ENCODE results near the gene ERC2. TPM values are rescaled to one million over a fixed set of nuclear protein-coding genes. Genes with fewer than 3 reads are reported as not detected.
A peak's percentile ranks its signal among the peaks of the same experiment; 100 is the strongest.

Gene ERC2
- total and polyA plus RNA-seq, 9 donors = 0.52 to 2.0 (median 0.82) TPM

DNA sequence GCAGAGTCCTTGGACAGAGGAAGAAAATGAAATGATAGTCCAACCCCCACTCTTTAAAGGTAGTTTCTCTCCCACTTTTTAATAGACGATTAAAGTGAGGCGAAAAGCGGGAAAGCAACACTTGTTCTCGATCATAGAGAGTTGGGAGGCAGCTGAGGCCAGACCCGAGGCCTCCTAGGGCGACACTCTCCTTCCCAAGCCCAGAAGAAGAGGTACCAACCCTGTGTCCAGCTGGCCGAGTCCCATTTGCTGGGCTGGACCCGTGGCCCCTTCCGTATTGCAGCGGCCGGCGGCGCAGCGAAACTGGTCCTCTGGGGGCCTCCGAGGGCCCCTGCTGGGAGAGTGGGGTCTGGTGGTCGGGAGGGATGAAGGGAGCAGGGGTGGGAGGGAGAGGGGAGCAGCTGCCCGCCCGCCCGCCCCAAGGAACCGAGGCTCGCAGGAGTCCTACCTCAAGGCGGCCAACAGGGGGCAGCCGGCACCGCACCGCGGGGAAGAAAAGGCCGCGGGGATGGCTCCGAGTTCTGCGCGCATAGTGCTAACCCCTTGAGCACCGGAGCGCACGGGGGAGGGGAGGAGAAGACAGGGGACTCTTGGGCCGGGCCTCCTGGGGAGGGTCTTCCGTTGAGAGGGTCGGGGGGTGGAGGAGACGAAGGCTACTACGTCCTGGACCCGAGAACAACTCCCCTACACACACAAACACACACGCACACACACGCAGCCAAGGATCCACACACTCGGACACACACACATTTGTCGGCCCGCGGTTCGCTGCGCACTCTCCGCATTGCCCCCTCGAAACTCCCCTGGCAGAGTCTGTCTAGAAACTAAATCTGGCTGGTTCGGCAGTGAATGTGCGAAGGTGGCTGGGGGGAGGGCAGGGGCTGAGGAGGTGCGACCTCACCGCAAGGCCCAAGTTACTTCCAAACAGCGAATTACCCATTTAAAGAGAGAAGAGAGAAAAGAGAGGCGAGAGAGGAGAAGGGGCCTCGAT, 983.2 kb downstream of the ERC2 start:
- Histone ChIP-seq H3K27me3 (ENCODE audit: control insufficient read depth, insufficient read depth, low read length) (peaks cover 79% of the 10 kb centered on the region), H3K4me1 (ENCODE audit: control insufficient read depth, insufficient read depth, low read length) (peaks cover 53% of the 10 kb centered on the region), H3K27ac (ENCODE audit: low read length) (peak overlapping the region; percentile 72), H3K4me3 (ENCODE audit: low read length) (peak overlapping the region; percentile 80), H3K9me3 (replicated peaks; ENCODE audit: control insufficient read depth, low read depth, low read length) (no peaks in the 10 kb centered on the region), H3K36me3 (ENCODE audit: control insufficient read depth, insufficient read depth, low read length) (no peaks in the 10 kb centered on the region)
- DNase-seq = peak; percentile 94
- under 1% methylated on average over 25 of the region's 57 CpGs for WGBS (ENCODE audit: insufficient coverage)

- H3K36me3 ChIP-seq (ENCODE audit: control insufficient read depth, insufficient read depth, low read length) = peaks cover 2% of the 10 kb centered on the region
- 19% methylated on average over 16 of the region's 20 CpGs for WGBS (ENCODE audit: insufficient coverage)
- H3K4me3 ChIP-seq (ENCODE audit: low read length) = peak overlapping the region; percentile 80
- H3K27me3 ChIP-seq (ENCODE audit: control insufficient read depth, insufficient read depth, low read length) = peaks cover 74% of the 10 kb centered on the region
- no peaks in the 10 kb centered on the region for H3K9me3 ChIP-seq (replicated peaks; ENCODE audit: control insufficient read depth, low read depth, low read length)
- peak overlapping the region; percentile 72 for H3K27ac ChIP-seq (ENCODE audit: low read length)
- peaks cover 45% of the 10 kb centered on the region for H3K4me1 ChIP-seq (ENCODE audit: control insufficient read depth, insufficient read depth, low read length)
- peak; percentile 60 for DNase-seq
Measured at GRCh38 chr3:55484191-55484689, 984.0 kb downstream of the ERC2 start.

DNA sequence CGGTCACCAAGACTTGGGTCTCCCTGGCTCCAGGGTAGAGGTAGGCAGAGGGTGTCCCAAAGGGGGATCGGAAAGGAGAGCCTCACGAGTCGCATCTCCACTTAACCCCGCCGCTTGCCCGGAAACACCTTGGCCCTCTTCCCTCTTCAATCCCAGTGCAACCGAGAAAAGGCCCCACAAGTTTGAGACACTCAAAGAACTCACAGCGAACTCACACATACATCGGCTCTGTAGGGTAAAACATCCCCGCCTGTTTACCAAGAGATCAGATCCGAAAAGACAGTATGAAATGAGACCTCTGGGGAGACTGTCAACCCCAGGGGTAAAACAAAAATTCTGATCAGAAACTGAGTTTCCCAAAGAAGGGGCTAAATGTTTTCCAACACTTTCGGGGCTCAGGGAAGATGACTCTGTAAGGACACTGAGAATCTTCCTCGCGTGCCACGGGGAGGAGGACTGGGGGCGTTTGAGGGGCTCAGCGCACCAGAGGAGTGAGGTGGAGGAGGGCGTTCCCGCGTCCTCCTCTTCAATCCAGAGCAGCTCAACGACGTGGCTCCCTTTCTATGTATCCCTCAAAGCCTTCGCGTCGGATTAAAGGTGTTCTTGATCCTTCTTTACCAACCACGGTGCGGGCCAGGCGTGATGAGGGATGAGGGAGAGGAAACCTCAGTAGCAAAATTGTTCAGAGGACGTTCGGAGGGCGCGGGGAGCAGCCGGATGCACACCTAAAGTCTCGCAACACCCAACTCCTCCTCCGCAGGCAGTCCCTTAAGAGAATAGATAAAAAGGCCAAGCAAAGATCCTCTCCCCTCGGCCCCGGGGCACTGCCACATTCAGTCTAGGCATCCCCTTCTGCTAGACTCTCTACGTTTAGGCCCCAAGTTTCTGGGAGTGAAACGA, 984.8 kb downstream of the ERC2 start:
- WGBS (ENCODE audit: insufficient coverage) = 33% methylated on average over 19 of the region's 40 CpGs
- Histone ChIP-seq H3K4me1 (ENCODE audit: control insufficient read depth, insufficient read depth, low read length) (peaks cover 37% of the 10 kb centered on the region), H3K36me3 (ENCODE audit: control insufficient read depth, insufficient read depth, low read length) (peaks cover 3% of the 10 kb centered on the region), H3K27me3 (ENCODE audit: control insufficient read depth, insufficient read depth, low read length) (peaks cover 66% of the 10 kb centered on the region), H3K9me3 (replicated peaks; ENCODE audit: control insufficient read depth, low read depth, low read length) (no peaks in the 10 kb centered on the region), H3K4me3 (ENCODE audit: low read length) (peak overlapping the region; percentile 80), H3K27ac (ENCODE audit: low read length) (no peak overlapping the region)
- peak; percentile 42 for DNase-seq

DNA sequence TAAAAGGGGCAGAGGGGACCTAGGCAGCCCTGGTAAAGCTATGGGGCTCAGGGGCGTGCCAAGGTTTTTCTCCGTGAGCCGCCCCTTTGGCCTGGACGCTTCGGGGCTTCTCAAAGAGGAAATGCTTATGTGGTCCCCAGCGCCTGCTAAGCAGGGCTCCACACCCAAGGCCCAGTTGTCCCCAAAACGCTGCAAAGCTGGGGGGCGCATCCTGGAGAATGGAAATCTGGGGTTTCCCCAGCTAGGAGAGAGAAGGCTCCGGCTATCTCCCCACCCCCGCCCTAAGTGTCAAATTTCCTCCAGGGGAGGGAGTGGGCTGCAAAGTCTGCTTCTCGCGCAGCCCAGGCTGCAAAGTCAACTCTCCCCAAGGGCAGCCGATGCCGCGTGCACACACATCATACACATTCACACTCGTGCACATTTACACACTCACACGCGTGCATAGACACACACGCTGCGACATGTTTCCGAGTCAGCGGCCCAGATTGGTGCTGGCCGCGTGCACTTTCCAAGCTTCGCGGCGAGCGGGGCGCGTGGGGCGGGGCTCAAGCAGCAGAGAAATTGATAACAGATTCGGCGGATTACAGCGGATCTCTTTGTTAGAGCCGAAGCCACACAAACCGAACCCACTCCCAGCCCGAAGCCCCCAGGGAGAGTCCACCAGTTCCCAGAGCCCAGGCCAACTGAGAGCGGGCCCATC, 985.6 kb downstream of the ERC2 start:
- no peaks in the 10 kb centered on the region for H3K9me3 ChIP-seq (replicated peaks; ENCODE audit: control insufficient read depth, low read depth, low read length)
- DNase-seq = peak; percentile 78
- WGBS (ENCODE audit: insufficient coverage) = under 1% methylated on average over 31 of the region's 38 CpGs
- H3K4me3 ChIP-seq (ENCODE audit: low read length) = peak overlapping the region; percentile 40
- H3K36me3 ChIP-seq (ENCODE audit: control insufficient read depth, insufficient read depth, low read length) = peaks cover 3% of the 10 kb centered on the region
- peak overlapping the region; percentile 23 for H3K27ac ChIP-seq (ENCODE audit: low read length)
- H3K4me1 ChIP-seq (ENCODE audit: control insufficient read depth, insufficient read depth, low read length) = peaks cover 36% of the 10 kb centered on the region
- H3K27me3 ChIP-seq (ENCODE audit: control insufficient read depth, insufficient read depth, low read length) = peaks cover 63% of the 10 kb centered on the region

GRCh38 chr3:55481744-55482495, 986.3 kb downstream of the ERC2 start:
- H3K36me3 ChIP-seq (ENCODE audit: control insufficient read depth, insufficient read depth, low read length) = peaks cover 3% of the 10 kb centered on the region
- peaks cover 36% of the 10 kb centered on the region for H3K4me1 ChIP-seq (ENCODE audit: control insufficient read depth, insufficient read depth, low read length)
- no peaks in the 10 kb centered on the region for H3K9me3 ChIP-seq (replicated peaks; ENCODE audit: control insufficient read depth, low read depth, low read length)
- H3K4me3 ChIP-seq (ENCODE audit: low read length) = peak overlapping the region; percentile 40
- WGBS (ENCODE audit: insufficient coverage) = 4% methylated on average over 18 of the region's 37 CpGs
- peak overlapping the region; percentile 23 for H3K27ac ChIP-seq (ENCODE audit: low read length)
- H3K27me3 ChIP-seq (ENCODE audit: control insufficient read depth, insufficient read depth, low read length) = peaks cover 58% of the 10 kb centered on the region
- DNase-seq = peak; percentile 37

DNA sequence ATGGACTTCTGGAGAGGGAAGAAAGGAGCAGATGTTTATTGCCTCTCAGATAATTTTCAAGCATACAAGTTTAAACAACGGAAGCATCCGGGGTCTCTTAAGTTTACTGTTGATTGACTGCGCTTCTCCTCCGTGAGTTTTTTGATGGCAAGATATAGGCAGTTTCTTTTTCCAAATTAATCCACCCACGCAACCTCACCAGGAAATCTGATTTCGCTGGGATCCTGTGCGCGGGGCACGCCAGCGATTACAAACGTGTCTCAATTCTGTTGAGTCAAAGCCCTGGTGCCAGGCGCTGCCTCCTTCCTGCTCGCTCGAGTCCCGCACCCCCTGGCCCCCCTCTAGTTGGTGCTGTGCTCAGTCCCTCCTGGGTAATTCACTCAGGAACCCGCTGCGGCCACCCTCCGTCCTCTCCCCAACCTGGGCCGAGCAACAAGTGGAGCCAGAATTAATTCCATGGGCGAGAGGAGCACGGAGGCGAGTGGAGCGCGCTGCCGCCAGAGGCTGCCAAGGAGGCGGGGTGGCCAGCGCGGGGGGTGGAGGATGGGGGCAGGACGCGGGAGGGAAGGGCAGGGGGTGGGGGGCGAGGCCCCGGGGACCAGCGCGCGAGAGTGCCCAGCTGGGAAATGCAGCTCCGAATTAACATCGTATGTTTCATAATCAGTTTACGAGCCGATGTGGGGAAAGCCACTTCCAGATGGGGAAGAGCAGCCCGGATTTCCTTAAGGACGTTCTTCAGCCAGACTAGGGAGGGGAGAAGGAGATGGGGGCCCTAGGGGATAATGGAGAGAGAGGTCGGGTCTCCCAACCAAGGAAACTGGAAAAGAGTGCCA, 987.1 kb downstream of the ERC2 start:
- WGBS (ENCODE audit: insufficient coverage) = 2% methylated on average over 33 of the region's 42 CpGs
- Histone ChIP-seq H3K4me1 (ENCODE audit: control insufficient read depth, insufficient read depth, low read length) (peaks cover 36% of the 10 kb centered on the region), H3K4me3 (ENCODE audit: low read length) (peak overlapping the region; percentile 40), H3K27ac (ENCODE audit: low read length) (no peak overlapping the region), H3K27me3 (ENCODE audit: control insufficient read depth, insufficient read depth, low read length) (peaks cover 52% of the 10 kb centered on the region), H3K9me3 (replicated peaks; ENCODE audit: control insufficient read depth, low read depth, low read length) (no peaks in the 10 kb centered on the region), H3K36me3 (ENCODE audit: control insufficient read depth, insufficient read depth, low read length) (peaks cover 5% of the 10 kb centered on the region)
- DNase-seq = peak; percentile 42

GRCh38 chr3:55477306-55478303, 990.7 kb downstream of the ERC2 start:
- WGBS (ENCODE audit: insufficient coverage) = no CpG with 5 or more reads among the region's 9 CpGs

DNA sequence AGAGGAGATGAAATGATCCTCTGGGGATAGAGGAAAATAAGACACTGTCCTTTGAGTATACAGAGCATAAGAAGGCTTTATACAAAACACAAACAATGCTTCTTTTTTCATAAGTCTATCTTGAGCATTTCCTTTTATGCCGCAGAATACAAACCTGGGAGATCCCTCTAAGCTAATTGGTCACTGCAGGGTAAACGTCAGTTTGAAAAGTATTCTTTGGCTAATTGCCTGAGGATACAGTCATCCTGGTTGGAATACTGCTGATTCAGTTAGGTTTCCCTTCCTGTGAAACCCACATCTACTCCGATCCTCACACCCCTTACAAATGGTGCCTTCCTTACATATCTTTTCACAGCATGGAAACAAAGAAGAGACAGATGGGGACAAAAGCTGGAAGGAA, 991.8 kb downstream of the ERC2 start:
- no peak for DNase-seq
- Histone ChIP-seq H3K9me3 (replicated peaks; ENCODE audit: control insufficient read depth, low read depth, low read length) (no peaks in the 10 kb centered on the region), H3K4me1 (ENCODE audit: control insufficient read depth, insufficient read depth, low read length) (peaks cover 8% of the 10 kb centered on the region), H3K27me3 (ENCODE audit: control insufficient read depth, insufficient read depth, low read length) (peaks cover 10% of the 10 kb centered on the region), H3K36me3 (ENCODE audit: control insufficient read depth, insufficient read depth, low read length) (peaks cover 13% of the 10 kb centered on the region), H3K4me3 (ENCODE audit: low read length) (no peak overlapping the region), H3K27ac (ENCODE audit: low read length) (no peak overlapping the region)
- no CpG with 5 or more reads among the region's 3 CpGs for WGBS (ENCODE audit: insufficient coverage)

More at GRCh38 chr3:55477306-55478303, 990.7 kb downstream of the ERC2 start:
- H3K27ac ChIP-seq (ENCODE audit: low read length) = no peak overlapping the region
- H3K27me3 ChIP-seq (ENCODE audit: control insufficient read depth, insufficient read depth, low read length) = peaks cover 20% of the 10 kb centered on the region
- H3K4me3 ChIP-seq (ENCODE audit: low read length) = no peak overlapping the region
- H3K36me3 ChIP-seq (ENCODE audit: control insufficient read depth, insufficient read depth, low read length) = peaks cover 9% of the 10 kb centered on the region
- no peaks in the 10 kb centered on the region for H3K9me3 ChIP-seq (replicated peaks; ENCODE audit: control insufficient read depth, low read depth, low read length)
- DNase-seq = no peak
- H3K4me1 ChIP-seq (ENCODE audit: control insufficient read depth, insufficient read depth, low read length) = peaks cover 19% of the 10 kb centered on the region

All from muscle of leg (tissue), 11 donors.